HL-60/S4 treated with phorbol 12-myristate 13-acetate at 8.2 ng/mL for 4 days and 3 days (cell line): ENCODE data around the gene TOMM20.
"Not testable (repeated sequence)": the region's sequence is repeated elsewhere in the genome, so short reads cannot be mapped to it uniquely, and the experiment has no call there.

Experiments
- in situ Hi-C: fragments of 300-500 bp; cut with MboI; formaldehyde crosslinking; loops from 2 replicates; pipeline ENCODE4 v1.15.0; 2022; ENCODE audit warnings: low sequenced_read_pairs

Gene TOMM20

GRCh38 chr1:235128456-235129328 is at the start of gene TOMM20:
Gene TOMM20, minus strand, starts transcription at chr1:235128837. Its CDS starts 122 bp downstream, at chr1:235128715.
- in situ Hi-C loops: no loop called here

GRCh38 chr1:235176486-235176885 is 47.8 kb upstream of the TOMM20 start:
- in situ Hi-C loops: no loop called here

- in situ Hi-C loops: no loop called here
Measured at GRCh38 chr1:235169986-235170385, 41.3 kb upstream of the TOMM20 start.

- in situ Hi-C loops: no loop called here
Measured at GRCh38 chr1:235168375-235168774, 39.7 kb upstream of the TOMM20 start.

GRCh38 chr1:235161685-235162327 is 33.2 kb upstream of the TOMM20 start:
- in situ Hi-C loops: no loop called here

- in situ Hi-C loops: no loop called here
Measured at GRCh38 chr1:235160957-235161684, 32.5 kb upstream of the TOMM20 start, which contains the start of gene RBM34. Gene RBM34, minus strand, starts transcription at chr1:235161250. Its CDS starts 24 bp downstream, at chr1:235161226.

GRCh38 chr1:235160383-235160956 is 31.8 kb upstream of the TOMM20 start:
- in situ Hi-C loops: no loop called here

GRCh38 chr1:235159930-235160329 is 31.3 kb upstream of the TOMM20 start:
- in situ Hi-C loops: not testable (repeated sequence)

GRCh38 chr1:235159284-235159683 is 30.6 kb upstream of the TOMM20 start:
- in situ Hi-C loops: not testable (repeated sequence)

- in situ Hi-C loops: no loop called here
Measured at GRCh38 chr1:235158680-235159079, 30.0 kb upstream of the TOMM20 start.

GRCh38 chr1:235157150-235157549 is 28.5 kb upstream of the TOMM20 start:
- in situ Hi-C loops: no loop called here

GRCh38 chr1:235156740-235157139 is 28.1 kb upstream of the TOMM20 start:
- in situ Hi-C loops: no loop called here

GRCh38 chr1:235156265-235156664 is 27.6 kb upstream of the TOMM20 start:
- in situ Hi-C loops: no loop called here

GRCh38 chr1:235152235-235152634 is 23.6 kb upstream of the TOMM20 start:
- in situ Hi-C loops: no loop called here

GRCh38 chr1:235151033-235151432 is 22.4 kb upstream of the TOMM20 start:
- in situ Hi-C loops: no loop called here

- in situ Hi-C loops: no loop called here
Measured at GRCh38 chr1:235149824-235150223, 21.2 kb upstream of the TOMM20 start.

GRCh38 chr1:235147269-235147668 is 18.6 kb upstream of the TOMM20 start:
- in situ Hi-C loops: no loop called here

GRCh38 chr1:235145639-235146038 is 17.0 kb upstream of the TOMM20 start:
- in situ Hi-C loops: no loop called here

- in situ Hi-C loops: no loop called here
Measured at GRCh38 chr1:235142991-235143390, 14.4 kb upstream of the TOMM20 start.

- in situ Hi-C loops: no loop called here
Measured at GRCh38 chr1:235139315-235139714, 10.7 kb upstream of the TOMM20 start.

GRCh38 chr1:235138821-235139220 is 10.2 kb upstream of the TOMM20 start:
- in situ Hi-C loops: no loop called here
